H1 (cell line): ENCODE results near the gene EVA1C.
"Not testable (repeated sequence)": the region's sequence is repeated elsewhere in the genome, so short reads cannot be mapped to it uniquely, and the experiment has no call there.

Experiments used
- POLR2A ChIP-seq, 2 experiments: IDR thresholded peaks; 1 replicate in 1 of 2; 2 replicates in 1 of 2; pipeline ENCODE4 v1.6.1; 2011; ENCODE audit warnings: low read depth in 2 of 2, low read length in 2 of 2, mild to moderate bottlenecking in 2 of 2; ENCODE audit errors: control extremely low read depth in 1 of 2
- POLR2AphosphoS5 ChIP-seq: IDR thresholded peaks from 2 replicates; pipeline ENCODE4 v1.6.1; 2011; ENCODE audit warnings: low read depth, low read length
- SIN3A ChIP-seq, 2 experiments: IDR thresholded peaks in 1 of 2; conservative IDR thresholded peaks in 1 of 2; 2 replicates each; pipeline ENCODE4 v1.6.1; 2011 to 2012; ENCODE audit warnings: low read length in 2 of 2, improper control_type of control experiment in 1 of 2, low read depth in 1 of 2, mild to moderate bottlenecking in 1 of 2
- SIX5 ChIP-seq: IDR thresholded peaks from 2 replicates; pipeline ENCODE4 v1.6.1; 2011; ENCODE audit warnings: mild to moderate bottlenecking, low read depth, low read length
- TEAD4 ChIP-seq: IDR thresholded peaks from 2 replicates; pipeline ENCODE4 v1.6.1; 2012; ENCODE audit warnings: low read depth, low read length, inconsistent platforms, mixed read lengths
- TF ChIP-seq, protein P1 (sequence below), 3 experiments: IDR thresholded peaks; 1 replicate in 2 of 3; 2 replicates in 1 of 3; pipeline versions ENCODE4 v1.5.1 to v1.6.1; 2011; ENCODE audit warnings: low read length in 3 of 3, mild to moderate bottlenecking in 3 of 3, inconsistent platforms in 2 of 3, low read depth in 1 of 3, moderate library complexity in 1 of 3; ENCODE audit not compliant: insufficient read depth in 1 of 3; ENCODE audit errors: control extremely low read depth in 1 of 3

DNA sequence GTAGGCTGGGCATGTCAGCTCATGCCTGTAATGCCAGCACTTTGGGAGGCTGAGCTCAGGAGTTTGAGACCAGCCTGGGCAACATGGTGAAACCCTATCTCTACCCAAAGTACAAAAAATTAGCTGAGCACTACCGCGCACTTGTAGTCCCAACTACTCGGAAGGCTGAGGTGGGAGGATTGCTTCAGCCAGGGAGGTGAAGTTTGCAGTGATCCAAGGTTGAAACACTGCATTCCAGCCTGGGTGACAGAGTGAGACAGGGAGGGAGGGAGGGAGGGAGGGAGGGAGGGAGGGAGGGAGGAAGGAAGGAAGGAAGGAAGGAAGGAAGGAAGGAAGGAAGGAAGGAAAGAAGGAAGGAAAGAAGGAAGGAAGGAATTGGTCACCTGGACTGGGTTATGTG, 119.1 kb downstream of the EVA1C start:
- TF ChIP-seq, protein P1, sequence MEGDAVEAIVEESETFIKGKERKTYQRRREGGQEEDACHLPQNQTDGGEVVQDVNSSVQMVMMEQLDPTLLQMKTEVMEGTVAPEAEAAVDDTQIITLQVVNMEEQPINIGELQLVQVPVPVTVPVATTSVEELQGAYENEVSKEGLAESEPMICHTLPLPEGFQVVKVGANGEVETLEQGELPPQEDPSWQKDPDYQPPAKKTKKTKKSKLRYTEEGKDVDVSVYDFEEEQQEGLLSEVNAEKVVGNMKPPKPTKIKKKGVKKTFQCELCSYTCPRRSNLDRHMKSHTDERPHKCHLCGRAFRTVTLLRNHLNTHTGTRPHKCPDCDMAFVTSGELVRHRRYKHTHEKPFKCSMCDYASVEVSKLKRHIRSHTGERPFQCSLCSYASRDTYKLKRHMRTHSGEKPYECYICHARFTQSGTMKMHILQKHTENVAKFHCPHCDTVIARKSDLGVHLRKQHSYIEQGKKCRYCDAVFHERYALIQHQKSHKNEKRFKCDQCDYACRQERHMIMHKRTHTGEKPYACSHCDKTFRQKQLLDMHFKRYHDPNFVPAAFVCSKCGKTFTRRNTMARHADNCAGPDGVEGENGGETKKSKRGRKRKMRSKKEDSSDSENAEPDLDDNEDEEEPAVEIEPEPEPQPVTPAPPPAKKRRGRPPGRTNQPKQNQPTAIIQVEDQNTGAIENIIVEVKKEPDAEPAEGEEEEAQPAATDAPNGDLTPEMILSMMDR (IDR thresholded peaks at IDR 0.05; ENCODE audit: control extremely low read depth in 1 of 3, insufficient read depth in 1 of 3, low read depth in 1 of 3, low read length in 3 of 3) = not testable (repeated sequence)
- not testable (repeated sequence) for TF ChIP-seq TEAD4; POLR2AphosphoS5; POLR2A (IDR thresholded peaks at IDR 0.05; ENCODE audit: control extremely low read depth in 1 of 2, low read depth in 2 of 2, low read length in 2 of 2); SIX5; SIN3A (conservative IDR thresholded peaks at IDR 0.05 in 1 of 2, IDR thresholded peaks at IDR 0.05 in 1 of 2; ENCODE audit: low read depth in 1 of 2, low read length in 2 of 2)
